GM12865 (cell line): Measurements from ENCODE around the gene LRRC72.

Experiments used
- DNase-seq: peaks from one replicate; pipeline ENCODE4 v3.0.0; 2010; ENCODE audit warnings: low read depth
- H3K4me3 ChIP-seq: 2 replicates; pipeline ENCODE4 v1.5.1; 2011; ENCODE audit warnings: mild to moderate bottlenecking, low read depth, low read length, control low read depth
- TF ChIP-seq, protein P1 (sequence below): IDR thresholded peaks from 2 replicates; pipeline ENCODE4 v1.5.1; 2011; ENCODE audit warnings: low read length, control low read depth, low read depth, inconsistent platforms; ENCODE audit not compliant: insufficient read depth; ENCODE audit errors: missing control alignments

Gene LRRC72

DNA sequence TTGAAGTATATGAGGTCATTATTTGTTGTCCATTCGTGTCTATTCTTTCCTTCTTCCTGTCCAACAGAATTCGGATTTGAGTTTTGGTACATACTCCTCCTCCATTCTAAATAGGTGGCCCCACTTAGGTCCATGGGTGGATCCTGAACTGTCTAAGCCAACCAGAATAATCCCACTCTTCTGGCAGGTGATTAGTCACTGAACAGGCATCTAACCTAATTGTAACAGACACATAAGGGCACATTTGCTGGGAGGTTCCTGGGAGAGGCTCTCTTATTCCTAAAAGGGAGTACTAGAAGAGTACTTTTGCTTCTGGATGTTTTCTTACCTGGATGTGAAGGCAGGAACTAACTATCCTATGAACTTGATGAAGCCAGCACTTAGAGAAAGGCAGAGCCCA is 16.8 kb downstream of the LRRC72 start:
- no peak for DNase-seq
- TF ChIP-seq, protein P1, sequence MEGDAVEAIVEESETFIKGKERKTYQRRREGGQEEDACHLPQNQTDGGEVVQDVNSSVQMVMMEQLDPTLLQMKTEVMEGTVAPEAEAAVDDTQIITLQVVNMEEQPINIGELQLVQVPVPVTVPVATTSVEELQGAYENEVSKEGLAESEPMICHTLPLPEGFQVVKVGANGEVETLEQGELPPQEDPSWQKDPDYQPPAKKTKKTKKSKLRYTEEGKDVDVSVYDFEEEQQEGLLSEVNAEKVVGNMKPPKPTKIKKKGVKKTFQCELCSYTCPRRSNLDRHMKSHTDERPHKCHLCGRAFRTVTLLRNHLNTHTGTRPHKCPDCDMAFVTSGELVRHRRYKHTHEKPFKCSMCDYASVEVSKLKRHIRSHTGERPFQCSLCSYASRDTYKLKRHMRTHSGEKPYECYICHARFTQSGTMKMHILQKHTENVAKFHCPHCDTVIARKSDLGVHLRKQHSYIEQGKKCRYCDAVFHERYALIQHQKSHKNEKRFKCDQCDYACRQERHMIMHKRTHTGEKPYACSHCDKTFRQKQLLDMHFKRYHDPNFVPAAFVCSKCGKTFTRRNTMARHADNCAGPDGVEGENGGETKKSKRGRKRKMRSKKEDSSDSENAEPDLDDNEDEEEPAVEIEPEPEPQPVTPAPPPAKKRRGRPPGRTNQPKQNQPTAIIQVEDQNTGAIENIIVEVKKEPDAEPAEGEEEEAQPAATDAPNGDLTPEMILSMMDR = no peak
- H3K4me3 ChIP-seq = no peak overlapping the region

DNA sequence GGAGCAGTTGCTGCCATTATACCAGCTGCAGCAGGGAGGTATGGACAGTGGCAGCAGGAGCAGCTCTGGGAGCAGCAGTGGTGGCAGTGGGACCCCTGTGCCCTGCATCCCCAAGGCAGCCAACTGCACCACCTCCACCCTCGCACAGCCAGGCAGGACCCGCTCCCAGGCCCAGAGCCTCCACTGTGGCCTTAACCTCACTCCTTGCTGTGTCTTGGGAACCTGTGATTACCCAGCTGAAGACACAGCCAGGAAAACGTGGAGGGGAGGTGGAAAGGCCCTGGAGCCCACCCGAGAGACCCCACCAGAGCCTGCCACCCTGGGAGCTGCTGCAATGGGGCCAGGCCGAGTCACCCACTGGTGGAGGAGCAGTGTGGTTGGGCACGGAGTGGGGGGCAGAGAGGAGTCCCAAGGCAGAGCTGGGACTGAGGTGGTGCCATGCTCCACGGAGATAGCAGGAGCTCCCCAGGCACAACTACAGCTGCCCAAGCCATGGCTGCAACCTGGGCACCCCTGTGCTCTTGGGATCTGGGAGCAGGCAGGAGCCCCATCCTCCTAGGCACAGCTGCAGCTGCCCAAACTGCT is 20.4 kb downstream of the LRRC72 start:
- DNase-seq = no peak
- TF ChIP-seq, protein P1 = no peak
- no peak overlapping the region for H3K4me3 ChIP-seq

DNA sequence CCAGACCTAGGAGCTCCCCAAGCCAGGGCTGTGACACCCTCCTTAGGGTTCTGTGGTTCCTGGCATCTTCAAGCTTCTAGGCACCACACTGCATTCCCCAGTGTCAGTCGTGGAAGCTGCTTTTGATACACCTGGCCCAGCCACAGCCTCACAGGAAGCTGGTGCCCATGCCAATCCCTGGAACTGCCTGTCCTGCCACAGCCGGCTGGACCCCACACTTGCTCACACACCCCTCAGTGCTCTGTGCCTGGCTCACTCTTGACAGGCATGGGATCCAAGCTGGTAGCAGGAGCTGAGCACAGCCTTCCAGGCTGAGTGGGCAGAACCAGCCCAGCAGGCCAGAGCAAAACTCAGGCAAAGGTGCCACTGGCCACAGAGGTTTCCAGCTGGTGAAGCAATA is 21.8 kb downstream of the LRRC72 start:
- no peak overlapping the region for H3K4me3 ChIP-seq
- TF ChIP-seq, protein P1 = no peak
- DNase-seq = no peak

DNA sequence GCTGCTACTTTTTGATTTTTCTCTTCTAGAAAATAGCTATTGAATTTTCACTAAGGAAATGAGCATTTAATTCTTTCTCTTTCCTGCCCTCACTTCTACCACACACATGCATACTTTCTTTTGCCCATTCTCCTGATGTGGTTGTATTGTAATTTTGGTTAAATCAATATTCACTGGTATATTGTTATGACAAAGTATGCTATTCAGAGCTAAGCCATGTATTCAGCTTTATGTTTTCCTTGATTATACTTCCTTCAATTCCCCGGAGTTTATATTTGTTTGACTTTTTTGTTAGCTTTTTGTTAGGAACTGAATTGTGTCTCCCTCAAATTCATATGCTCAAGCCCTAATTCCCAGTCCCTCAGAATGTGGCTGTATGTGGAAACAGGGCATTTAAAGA is 24.0 kb downstream of the LRRC72 start:
- TF ChIP-seq, protein P1 = no peak
- no peak overlapping the region for H3K4me3 ChIP-seq
- no peak for DNase-seq

DNA sequence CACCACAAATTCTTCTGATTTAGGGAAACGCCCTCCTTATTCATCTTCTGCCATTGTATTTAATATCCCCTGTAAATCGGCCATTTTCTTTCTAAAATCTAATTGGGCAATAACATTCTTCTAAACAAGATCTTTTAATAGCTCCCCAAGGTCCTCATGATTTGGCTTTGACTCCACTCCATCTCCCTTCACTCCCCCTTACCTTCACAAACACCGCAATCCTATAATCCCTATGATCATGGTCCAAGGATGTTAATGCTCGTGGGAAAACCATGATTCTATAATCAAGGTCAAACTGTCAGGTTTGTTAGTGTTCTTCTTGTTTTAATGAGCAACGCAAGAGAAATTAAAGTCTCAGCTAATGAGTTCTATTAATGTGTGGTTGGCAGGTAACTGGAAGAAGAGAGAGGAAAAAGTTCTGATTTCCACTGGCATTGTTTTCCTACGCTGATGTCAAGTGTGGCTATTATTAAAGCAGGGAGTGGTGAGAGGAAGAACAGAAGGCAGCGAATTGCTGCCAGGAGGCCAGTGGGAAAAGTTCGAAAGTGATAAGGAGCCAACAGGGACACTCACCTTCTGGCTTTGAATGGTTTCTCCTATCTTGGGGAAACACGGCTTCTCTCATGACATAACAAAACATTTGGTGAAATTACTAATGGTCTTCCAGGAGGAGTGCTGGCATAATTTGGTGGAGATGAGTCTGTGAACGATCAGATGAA is 28.1 kb downstream of the LRRC72 start:
- no peak overlapping the region for H3K4me3 ChIP-seq
- DNase-seq = no peak
- TF ChIP-seq, protein P1 = no peak

DNA sequence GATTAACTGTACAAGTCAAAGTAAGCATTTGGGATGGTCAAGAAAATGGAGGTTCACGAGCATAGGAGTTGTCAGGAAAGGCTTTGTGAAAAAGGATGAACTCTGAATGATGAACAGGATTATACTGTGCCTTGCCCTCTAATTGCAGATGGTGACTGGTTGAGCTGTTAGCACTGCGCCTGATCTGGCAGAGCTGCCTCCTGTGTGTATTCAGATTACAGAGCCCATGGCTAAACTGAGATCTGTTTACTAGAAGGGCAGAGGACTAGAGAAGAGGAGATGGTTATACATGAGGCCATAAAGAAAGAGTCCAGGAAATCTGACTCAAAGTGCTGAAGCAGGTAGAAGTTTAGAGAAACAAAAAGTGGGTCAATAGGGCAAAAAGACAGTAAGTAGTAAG is 29.7 kb downstream of the LRRC72 start:
- no peak for DNase-seq
- no peak overlapping the region for H3K4me3 ChIP-seq
- TF ChIP-seq, protein P1 = no peak
